Astrocyte (in vitro differentiated cells and primary cell): ENCODE results near the gene GPR141.

Experiments used
- EZH2 ChIP-seq: IDR thresholded peaks from 2 replicates; pipeline ENCODE4 v1.6.1; 2012; ENCODE audit warnings: mild to moderate bottlenecking, low read length, inconsistent platforms; ENCODE audit not compliant: insufficient read depth
- TF ChIP-seq, protein P1 (sequence below): IDR thresholded peaks from 2 replicates; pipeline ENCODE4 v1.5.1; 2011; ENCODE audit warnings: low read depth, mild to moderate bottlenecking, inconsistent platforms, low read length, moderate library complexity; ENCODE audit not compliant: insufficient read depth

DNA sequence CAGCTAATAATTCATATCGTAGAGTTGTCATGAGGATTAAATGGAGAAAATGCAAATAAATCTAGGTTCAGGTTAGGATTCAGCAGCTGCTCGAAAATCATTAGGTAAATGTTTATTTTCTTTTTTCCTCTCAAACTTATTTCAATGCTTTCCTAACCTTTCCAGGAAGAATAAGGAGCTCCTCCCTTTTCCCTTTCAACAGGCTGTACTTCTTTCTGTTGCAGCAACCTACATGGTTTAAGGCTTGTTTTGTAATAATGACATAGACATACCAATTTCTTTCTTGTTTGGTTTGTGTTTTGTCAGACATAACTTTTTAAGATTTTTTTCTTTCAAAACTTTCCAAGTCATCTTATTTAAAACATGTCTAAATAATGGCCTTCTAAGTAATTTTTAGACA, 18.2 kb downstream of the GPR141 start:
- no peak for TF ChIP-seq EZH2
- TF ChIP-seq, protein P1, sequence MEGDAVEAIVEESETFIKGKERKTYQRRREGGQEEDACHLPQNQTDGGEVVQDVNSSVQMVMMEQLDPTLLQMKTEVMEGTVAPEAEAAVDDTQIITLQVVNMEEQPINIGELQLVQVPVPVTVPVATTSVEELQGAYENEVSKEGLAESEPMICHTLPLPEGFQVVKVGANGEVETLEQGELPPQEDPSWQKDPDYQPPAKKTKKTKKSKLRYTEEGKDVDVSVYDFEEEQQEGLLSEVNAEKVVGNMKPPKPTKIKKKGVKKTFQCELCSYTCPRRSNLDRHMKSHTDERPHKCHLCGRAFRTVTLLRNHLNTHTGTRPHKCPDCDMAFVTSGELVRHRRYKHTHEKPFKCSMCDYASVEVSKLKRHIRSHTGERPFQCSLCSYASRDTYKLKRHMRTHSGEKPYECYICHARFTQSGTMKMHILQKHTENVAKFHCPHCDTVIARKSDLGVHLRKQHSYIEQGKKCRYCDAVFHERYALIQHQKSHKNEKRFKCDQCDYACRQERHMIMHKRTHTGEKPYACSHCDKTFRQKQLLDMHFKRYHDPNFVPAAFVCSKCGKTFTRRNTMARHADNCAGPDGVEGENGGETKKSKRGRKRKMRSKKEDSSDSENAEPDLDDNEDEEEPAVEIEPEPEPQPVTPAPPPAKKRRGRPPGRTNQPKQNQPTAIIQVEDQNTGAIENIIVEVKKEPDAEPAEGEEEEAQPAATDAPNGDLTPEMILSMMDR = no peak
